HL-60 (cell line): ENCODE results near the gene TMEM258.

Experiments
- DNase-seq, 2 experiments: peaks; one replicate each; pipeline ENCODE4 v3.0.0-alpha.2; 2010 to 2020; ENCODE audit warnings: low read depth in 1 of 2, low spot score in 1 of 2
- H3K27ac ChIP-seq: fragments of 250-450 bp; sonication (Bioruptor Pico); replicated peaks from 2 replicates; pipeline ENCODE4 v1.5.1; 2020; ENCODE audit warnings: mild to moderate bottlenecking, moderate library complexity
- H3K27me3 ChIP-seq: fragments of 250-450 bp; sonication (Bioruptor Pico); 2 replicates; pipeline ENCODE4 v1.5.1; 2021; ENCODE audit warnings: mild to moderate bottlenecking, moderate library complexity; ENCODE audit not compliant: insufficient read depth, poor library complexity, severe bottlenecking
- H3K4me3 ChIP-seq: replicated peaks from 2 replicates; pipeline ENCODE4 v1.5.1; 2011; ENCODE audit warnings: mild to moderate bottlenecking, control low read depth, low read length; ENCODE audit not compliant: insufficient read depth
- GABPA ChIP-seq: IDR thresholded peaks from 2 replicates; pipeline ENCODE4 v1.6.1; 2012; ENCODE audit warnings: low read depth
- POLR2AphosphoS5 ChIP-seq: IDR thresholded peaks from 2 replicates; pipeline ENCODE4 v1.6.1; 2012; ENCODE audit warnings: low read depth
- SPI1 ChIP-seq: IDR thresholded peaks from 2 replicates; pipeline ENCODE4 v1.6.1; 2012; ENCODE audit warnings: low read depth, mild to moderate bottlenecking, borderline replicate concordance
- TF ChIP-seq, protein P1 (sequence below): IDR thresholded peaks from one replicate; pipeline ENCODE4 v1.5.1; 2011; ENCODE audit warnings: low read length, control low read depth, inconsistent platforms; ENCODE audit not compliant: insufficient read depth
- TF ChIP-seq, protein P2 (sequence below): IDR thresholded peaks from 2 replicates; pipeline ENCODE4 v1.6.1; 2012; ENCODE audit warnings: low read depth; ENCODE audit not compliant: insufficient replicate concordance

The TMEM258 gene

DNA sequence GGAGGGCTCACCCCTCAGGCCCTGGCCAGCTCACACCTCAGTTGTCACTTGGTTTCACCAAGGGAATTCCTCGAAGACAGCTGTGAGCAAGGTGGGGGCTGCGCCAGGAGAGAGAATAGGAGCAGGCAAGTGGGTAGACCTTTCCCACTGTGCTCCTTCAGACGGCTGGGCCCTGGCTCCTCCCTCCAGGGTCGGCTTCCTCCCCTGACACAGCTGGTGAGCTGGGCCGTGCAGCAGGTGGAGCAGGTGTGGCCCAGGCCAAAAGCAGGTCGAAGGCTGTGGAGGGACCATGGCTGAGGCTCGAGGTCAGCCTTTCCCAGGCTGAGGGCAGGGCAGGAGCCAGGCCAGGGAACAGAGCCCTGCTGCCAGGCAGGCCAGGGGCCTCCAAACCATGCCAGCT lies 52.4 kb downstream of the TMEM258 start:
- no peak overlapping the region for H3K4me3 ChIP-seq

DNA sequence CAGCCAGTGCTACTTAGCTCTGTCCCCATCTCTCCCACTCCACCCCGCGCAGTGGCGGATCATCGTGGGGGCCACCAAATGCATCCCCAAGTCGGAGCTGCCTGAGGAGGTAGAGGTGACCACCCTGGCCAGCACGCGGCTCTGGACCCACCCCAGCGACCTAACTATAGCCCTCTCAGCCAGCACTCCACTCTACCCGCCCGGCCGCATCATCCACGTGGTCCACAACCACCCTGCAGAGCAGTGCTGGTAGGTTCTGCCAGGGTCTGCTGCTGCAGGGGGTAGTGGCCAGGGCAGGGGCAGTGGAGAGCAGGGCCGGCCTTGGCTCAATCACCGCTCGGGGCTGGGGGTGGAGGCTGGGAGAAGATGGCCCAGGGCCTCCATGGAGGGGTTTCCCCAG lies 53.0 kb downstream of the TMEM258 start:
- TF ChIP-seq SPI1 = no peak
- TF ChIP-seq, protein P1, sequence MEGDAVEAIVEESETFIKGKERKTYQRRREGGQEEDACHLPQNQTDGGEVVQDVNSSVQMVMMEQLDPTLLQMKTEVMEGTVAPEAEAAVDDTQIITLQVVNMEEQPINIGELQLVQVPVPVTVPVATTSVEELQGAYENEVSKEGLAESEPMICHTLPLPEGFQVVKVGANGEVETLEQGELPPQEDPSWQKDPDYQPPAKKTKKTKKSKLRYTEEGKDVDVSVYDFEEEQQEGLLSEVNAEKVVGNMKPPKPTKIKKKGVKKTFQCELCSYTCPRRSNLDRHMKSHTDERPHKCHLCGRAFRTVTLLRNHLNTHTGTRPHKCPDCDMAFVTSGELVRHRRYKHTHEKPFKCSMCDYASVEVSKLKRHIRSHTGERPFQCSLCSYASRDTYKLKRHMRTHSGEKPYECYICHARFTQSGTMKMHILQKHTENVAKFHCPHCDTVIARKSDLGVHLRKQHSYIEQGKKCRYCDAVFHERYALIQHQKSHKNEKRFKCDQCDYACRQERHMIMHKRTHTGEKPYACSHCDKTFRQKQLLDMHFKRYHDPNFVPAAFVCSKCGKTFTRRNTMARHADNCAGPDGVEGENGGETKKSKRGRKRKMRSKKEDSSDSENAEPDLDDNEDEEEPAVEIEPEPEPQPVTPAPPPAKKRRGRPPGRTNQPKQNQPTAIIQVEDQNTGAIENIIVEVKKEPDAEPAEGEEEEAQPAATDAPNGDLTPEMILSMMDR = no peak
- TF ChIP-seq POLR2AphosphoS5 = no peak
- TF ChIP-seq GABPA = no peak
- TF ChIP-seq, protein P2, sequence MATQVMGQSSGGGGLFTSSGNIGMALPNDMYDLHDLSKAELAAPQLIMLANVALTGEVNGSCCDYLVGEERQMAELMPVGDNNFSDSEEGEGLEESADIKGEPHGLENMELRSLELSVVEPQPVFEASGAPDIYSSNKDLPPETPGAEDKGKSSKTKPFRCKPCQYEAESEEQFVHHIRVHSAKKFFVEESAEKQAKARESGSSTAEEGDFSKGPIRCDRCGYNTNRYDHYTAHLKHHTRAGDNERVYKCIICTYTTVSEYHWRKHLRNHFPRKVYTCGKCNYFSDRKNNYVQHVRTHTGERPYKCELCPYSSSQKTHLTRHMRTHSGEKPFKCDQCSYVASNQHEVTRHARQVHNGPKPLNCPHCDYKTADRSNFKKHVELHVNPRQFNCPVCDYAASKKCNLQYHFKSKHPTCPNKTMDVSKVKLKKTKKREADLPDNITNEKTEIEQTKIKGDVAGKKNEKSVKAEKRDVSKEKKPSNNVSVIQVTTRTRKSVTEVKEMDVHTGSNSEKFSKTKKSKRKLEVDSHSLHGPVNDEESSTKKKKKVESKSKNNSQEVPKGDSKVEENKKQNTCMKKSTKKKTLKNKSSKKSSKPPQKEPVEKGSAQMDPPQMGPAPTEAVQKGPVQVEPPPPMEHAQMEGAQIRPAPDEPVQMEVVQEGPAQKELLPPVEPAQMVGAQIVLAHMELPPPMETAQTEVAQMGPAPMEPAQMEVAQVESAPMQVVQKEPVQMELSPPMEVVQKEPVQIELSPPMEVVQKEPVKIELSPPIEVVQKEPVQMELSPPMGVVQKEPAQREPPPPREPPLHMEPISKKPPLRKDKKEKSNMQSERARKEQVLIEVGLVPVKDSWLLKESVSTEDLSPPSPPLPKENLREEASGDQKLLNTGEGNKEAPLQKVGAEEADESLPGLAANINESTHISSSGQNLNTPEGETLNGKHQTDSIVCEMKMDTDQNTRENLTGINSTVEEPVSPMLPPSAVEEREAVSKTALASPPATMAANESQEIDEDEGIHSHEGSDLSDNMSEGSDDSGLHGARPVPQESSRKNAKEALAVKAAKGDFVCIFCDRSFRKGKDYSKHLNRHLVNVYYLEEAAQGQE = no peak
- no peak for DNase-seq
- H3K27ac ChIP-seq = no peak overlapping the region
- H3K27me3 ChIP-seq = no peaks in the 10 kb centered on the region
- no peak overlapping the region for H3K4me3 ChIP-seq

More for the DNA sequence above, 52.4 kb downstream of the TMEM258 start:
- H3K27me3 ChIP-seq = no peaks in the 10 kb centered on the region
- H3K27ac ChIP-seq = no peak overlapping the region
- DNase-seq = no peak
- TF ChIP-seq POLR2AphosphoS5 (no peak), GABPA (no peak), SPI1 (no peak)
- TF ChIP-seq, protein P1 = no peak
- TF ChIP-seq, protein P2 = no peak
